H9 (cell line): ENCODE results near the gene NUBP1. TPM values are rescaled to one million over a fixed set of nuclear protein-coding genes. Genes with fewer than 3 reads are reported as not detected.
"Not testable (repeated sequence)": the region's sequence is repeated elsewhere in the genome, so short reads cannot be mapped to it uniquely, and the experiment has no call there.

Source experiments
- DNase-seq: peaks from one replicate; pipeline ENCODE4 v3.0.0-alpha.2; 2017
- H2AFZ ChIP-seq: one replicate; pipeline ENCODE4 v1.6.1; 2013; ENCODE audit warnings: mild to moderate bottlenecking, low read length, control low read depth, moderate library complexity
- H2AK5ac ChIP-seq: 2 replicates; pipeline ENCODE4 v1.6.1; 2013; ENCODE audit warnings: low read length, control low read depth, mixed read lengths; ENCODE audit not compliant: insufficient read length
- H2BK120ac ChIP-seq: one replicate; pipeline ENCODE4 v1.6.1; 2013; ENCODE audit warnings: low read depth, mild to moderate bottlenecking, low read length, control low read depth, inconsistent platforms; ENCODE audit not compliant: poor library complexity, severe bottlenecking
- H2BK12ac ChIP-seq: 2 replicates; pipeline ENCODE4 v1.6.1; 2013; ENCODE audit warnings: low read length, control low read depth, mixed read lengths, low read depth; ENCODE audit not compliant: insufficient read length
- H2BK15ac ChIP-seq: 2 replicates; pipeline ENCODE4 v1.6.1; 2013; ENCODE audit warnings: low read depth, low read length, control low read depth
- H2BK20ac ChIP-seq: one replicate; pipeline ENCODE4 v1.6.1; 2013; ENCODE audit warnings: low read depth, mild to moderate bottlenecking, low read length, control low read depth, inconsistent platforms; ENCODE audit not compliant: poor library complexity, severe bottlenecking
- H2BK5ac ChIP-seq: 2 replicates; pipeline ENCODE4 v1.6.1; 2013; ENCODE audit warnings: low read length, control low read depth, mixed read lengths; ENCODE audit not compliant: insufficient read length
- H3K14ac ChIP-seq: 2 replicates; pipeline ENCODE4 v1.6.1; 2013; ENCODE audit warnings: low read length, control low read depth; ENCODE audit not compliant: insufficient read depth
- H3K18ac ChIP-seq: 2 replicates; pipeline ENCODE4 v1.6.1; 2013; ENCODE audit warnings: low read depth, mild to moderate bottlenecking, mixed read lengths, low read length, control low read depth; ENCODE audit not compliant: insufficient read length
- H3K23ac ChIP-seq: 2 replicates; pipeline ENCODE4 v1.6.1; 2013; ENCODE audit warnings: low read length, control low read depth, mixed read lengths, low read depth; ENCODE audit not compliant: insufficient read length
- H3K23me2 ChIP-seq: 2 replicates; pipeline ENCODE4 v1.6.1; 2013; ENCODE audit warnings: low read depth, mild to moderate bottlenecking, mixed read lengths, low read length, control low read depth; ENCODE audit not compliant: insufficient read length, poor library complexity, severe bottlenecking
- H3K27ac ChIP-seq: 2 replicates; pipeline ENCODE4 v1.5.1; 2013; ENCODE audit warnings: low read length, control low read depth, mixed read lengths, low read depth; ENCODE audit not compliant: insufficient read length
- H3K27me3 ChIP-seq: 2 replicates; pipeline ENCODE4 v1.6.1; 2013; ENCODE audit warnings: low read length, control low read depth, inconsistent platforms; ENCODE audit not compliant: insufficient read depth
- H3K4ac ChIP-seq: 2 replicates; pipeline ENCODE4 v1.6.1; 2013; ENCODE audit warnings: low read depth, mild to moderate bottlenecking, control low read depth, inconsistent platforms, low read length, moderate library complexity
- H3K4me1 ChIP-seq: 2 replicates; pipeline ENCODE4 v1.6.1; 2013; ENCODE audit warnings: low read length, control low read depth, inconsistent platforms; ENCODE audit not compliant: insufficient read depth
- H3K4me2 ChIP-seq: 2 replicates; pipeline ENCODE4 v1.6.1; 2013; ENCODE audit warnings: low read length, control low read depth, mixed read lengths; ENCODE audit not compliant: insufficient read length, insufficient read depth
- H3K56ac ChIP-seq: 2 replicates; pipeline ENCODE4 v1.6.1; 2013; ENCODE audit warnings: low read depth, mild to moderate bottlenecking, mixed read lengths, low read length, control low read depth; ENCODE audit not compliant: insufficient read length
- H3K79me1 ChIP-seq: 2 replicates; pipeline ENCODE4 v1.6.1; 2013; ENCODE audit warnings: low read depth, mild to moderate bottlenecking, moderate library complexity, low read length, control low read depth, inconsistent platforms; ENCODE audit not compliant: insufficient read depth, poor library complexity, severe bottlenecking
- H3K79me2 ChIP-seq: 2 replicates; pipeline ENCODE4 v1.6.1; 2013; ENCODE audit warnings: low read length, control low read depth, inconsistent platforms; ENCODE audit not compliant: insufficient read depth
- H3K9ac ChIP-seq: 2 replicates; pipeline ENCODE4 v1.6.1; 2013; ENCODE audit warnings: low read length, control low read depth, mixed read lengths; ENCODE audit not compliant: insufficient read length; ENCODE audit errors: extremely low read depth
- H3K9me3 ChIP-seq: one replicate; pipeline ENCODE4 v1.6.1; 2013; ENCODE audit warnings: low read depth, low read length, inconsistent platforms; ENCODE audit not compliant: control insufficient read depth
- H3T11ph ChIP-seq: one replicate; pipeline ENCODE4 v1.6.1; 2013; ENCODE audit warnings: mild to moderate bottlenecking, low read length, control low read depth, inconsistent platforms
- H4K20me1 ChIP-seq: one replicate; pipeline ENCODE4 v1.6.1; 2013; ENCODE audit not compliant: control insufficient read depth, insufficient read length, insufficient read depth
- H4K5ac ChIP-seq: 2 replicates; pipeline ENCODE4 v1.6.1; 2013; ENCODE audit warnings: low read depth, mild to moderate bottlenecking, mixed read lengths, low read length, control low read depth; ENCODE audit not compliant: insufficient read length
- H4K8ac ChIP-seq: replicated peaks from 2 replicates; pipeline ENCODE4 v1.6.1; 2013; ENCODE audit warnings: low read length, control low read depth, mixed read lengths, low read depth; ENCODE audit not compliant: insufficient read length
- H4K91ac ChIP-seq: 2 replicates; pipeline ENCODE4 v1.6.1; 2013; ENCODE audit warnings: low read depth, mild to moderate bottlenecking, moderate library complexity, mixed read lengths, low read length, control low read depth; ENCODE audit not compliant: insufficient read length
- H3K27ac Mint-ChIP-seq, 3 experiments: 2 replicates in 2 of 3; 3 replicates in 1 of 3; pipeline ENCODE4 v1.8.0; 2020 to 2021; ENCODE audit warnings: mixed read lengths in 3 of 3, mild to moderate bottlenecking in 1 of 3, moderate library complexity in 1 of 3
- H3K27me3 Mint-ChIP-seq: 2 replicates; pipeline ENCODE4 v1.8.0; 2021; ENCODE audit warnings: low read depth, mild to moderate bottlenecking, moderate library complexity, mixed read lengths
- H3K36me3 Mint-ChIP-seq, 3 experiments: 2 replicates in 2 of 3; 3 replicates in 1 of 3; pipeline ENCODE4 v1.8.0; 2020 to 2021; ENCODE audit warnings: low read depth in 3 of 3, mixed read lengths in 3 of 3; ENCODE audit not compliant: insufficient read depth in 1 of 3
- H3K4me1 Mint-ChIP-seq, 2 experiments: 2 replicates each; pipeline ENCODE4 v1.8.0; 2020; ENCODE audit warnings: mixed read lengths in 2 of 2
- H3K4me3 Mint-ChIP-seq, 2 experiments: 2 replicates in 1 of 2; 3 replicates in 1 of 2; pipeline ENCODE4 v1.8.0; 2020 to 2021; ENCODE audit warnings: mild to moderate bottlenecking in 2 of 2, mixed read lengths in 2 of 2, moderate library complexity in 1 of 2
- H3K9me3 Mint-ChIP-seq, 2 experiments: 2 replicates in 1 of 2; 3 replicates in 1 of 2; pipeline ENCODE4 v1.8.0; 2020; ENCODE audit warnings: mild to moderate bottlenecking in 2 of 2, mixed read lengths in 2 of 2, moderate library complexity in 1 of 2
- WGBS: extraction: QIAGEN DNeasy Blood & Tissue Kit; methylation state at CpG from one replicate; pipeline ENCODE4 v1.1.7; 2013; ENCODE audit warnings: missing lambda C conversion rate, low lambda C conversion rate, mixed read lengths; ENCODE audit not compliant: insufficient read length; ENCODE audit errors: extremely low coverage; 5-methylcytosine and 5-hydroxymethylcytosine counted together
- total RNA-seq: library from RNA; stranded (reverse); gene quantifications from 2 replicates; pipeline ENCODE4 v1.2.1, GENCODE V29; 2021
- TF ChIP-seq, protein P1 (sequence below): fragments of 200-600 bp; sonication (generic); conservative IDR thresholded peaks from 3 replicates; pipeline ENCODE4 v1.8.0; 2021; ENCODE audit warnings: antibody characterized with exemption, mild to moderate bottlenecking

The NUBP1 gene
- total RNA-seq, 1 experiment from 2014 or later, result 36.5 TPM

DNA sequence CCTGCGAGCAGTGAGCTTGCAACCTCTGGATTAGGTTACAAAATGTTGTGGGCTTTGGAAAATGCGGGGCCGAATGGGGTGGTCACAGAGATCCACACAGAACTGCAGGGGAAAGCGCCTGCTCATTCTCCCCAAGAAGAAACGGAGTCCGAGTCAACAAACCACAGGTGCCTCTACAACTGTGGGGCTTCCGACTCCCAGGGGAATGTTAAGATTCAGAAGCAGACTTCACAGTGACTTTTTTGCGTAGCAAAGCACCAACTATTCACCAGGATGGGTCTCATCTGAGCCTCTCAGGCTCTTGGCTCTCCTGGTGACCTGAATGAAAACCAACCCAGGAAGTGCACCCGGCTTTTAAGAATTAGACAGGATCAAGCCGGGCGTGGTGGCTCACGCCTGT, 33.7 kb downstream of the NUBP1 start:
- Histone ChIP-seq H2BK12ac (no peak overlapping the region), H3K4ac (no peak overlapping the region), H3K27ac (no peak overlapping the region), H3K79me1 (no peaks in the 10 kb centered on the region), H4K20me1 (no peaks in the 10 kb centered on the region), H3K23me2 (no peaks in the 10 kb centered on the region), H3K4me2 (no peak overlapping the region), H3K23ac (no peak overlapping the region), H2AFZ (no peak overlapping the region), H4K5ac (no peak overlapping the region), H3K14ac (no peak overlapping the region), H2BK120ac (no peak overlapping the region), H2BK15ac (no peak overlapping the region), H3T11ph (no peak overlapping the region), H3K79me2 (no peaks in the 10 kb centered on the region), H2BK20ac (no peak overlapping the region), H3K56ac (no peak overlapping the region), H2AK5ac (no peak overlapping the region), H2BK5ac (no peak overlapping the region), H4K91ac (no peak overlapping the region), H3K9ac (no peak overlapping the region), H3K4me1 (no peaks in the 10 kb centered on the region), H3K9me3 (no peaks in the 10 kb centered on the region), H4K8ac (no peak overlapping the region), H3K27me3 (no peaks in the 10 kb centered on the region), H3K18ac (no peak overlapping the region)
- TF ChIP-seq, protein P1, sequence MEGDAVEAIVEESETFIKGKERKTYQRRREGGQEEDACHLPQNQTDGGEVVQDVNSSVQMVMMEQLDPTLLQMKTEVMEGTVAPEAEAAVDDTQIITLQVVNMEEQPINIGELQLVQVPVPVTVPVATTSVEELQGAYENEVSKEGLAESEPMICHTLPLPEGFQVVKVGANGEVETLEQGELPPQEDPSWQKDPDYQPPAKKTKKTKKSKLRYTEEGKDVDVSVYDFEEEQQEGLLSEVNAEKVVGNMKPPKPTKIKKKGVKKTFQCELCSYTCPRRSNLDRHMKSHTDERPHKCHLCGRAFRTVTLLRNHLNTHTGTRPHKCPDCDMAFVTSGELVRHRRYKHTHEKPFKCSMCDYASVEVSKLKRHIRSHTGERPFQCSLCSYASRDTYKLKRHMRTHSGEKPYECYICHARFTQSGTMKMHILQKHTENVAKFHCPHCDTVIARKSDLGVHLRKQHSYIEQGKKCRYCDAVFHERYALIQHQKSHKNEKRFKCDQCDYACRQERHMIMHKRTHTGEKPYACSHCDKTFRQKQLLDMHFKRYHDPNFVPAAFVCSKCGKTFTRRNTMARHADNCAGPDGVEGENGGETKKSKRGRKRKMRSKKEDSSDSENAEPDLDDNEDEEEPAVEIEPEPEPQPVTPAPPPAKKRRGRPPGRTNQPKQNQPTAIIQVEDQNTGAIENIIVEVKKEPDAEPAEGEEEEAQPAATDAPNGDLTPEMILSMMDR, result no peak
- Mint-ChIP-seq H3K4me3 (no peak overlapping the region), H3K36me3 (peaks cover 4 to 11% (median 9%) of the 10 kb centered on the region in 3 experiments), H3K9me3 (peaks cover 8% of the 10 kb centered on the region in 2 experiments), H3K27ac (no peak overlapping the region), H3K27me3 (peaks cover 2% of the 10 kb centered on the region), H3K4me1 (peaks cover 5 to 9% of the 10 kb centered on the region in 2 experiments)
- DNase-seq, result no peak
- WGBS, result no CpG with 5 or more reads among the region's 12 CpGs

DNA sequence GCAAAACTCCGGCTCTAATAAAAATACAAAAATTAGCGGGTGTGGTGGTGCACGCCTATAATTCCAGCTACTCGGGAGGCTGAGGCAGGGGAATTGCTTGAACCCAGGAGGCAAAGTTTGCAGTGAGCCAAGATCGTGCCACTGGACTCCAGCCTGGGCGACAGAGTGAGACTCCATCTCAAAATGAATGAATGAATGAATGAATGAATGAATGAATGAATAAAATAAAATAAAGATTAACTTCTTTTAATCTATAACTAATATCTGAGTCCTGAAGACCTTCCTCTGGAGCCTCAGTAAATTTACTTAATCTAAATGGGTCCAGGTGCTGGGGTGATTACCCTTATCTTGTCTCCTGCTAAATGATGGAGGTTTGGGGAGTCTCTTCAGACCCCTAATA, 36.3 kb downstream of the NUBP1 start:
- not testable (repeated sequence) for H3K9me3 ChIP-seq, H3K27me3 Mint-ChIP-seq, H4K91ac ChIP-seq, H3K27me3 ChIP-seq, H3K4me3 Mint-ChIP-seq, H3K18ac ChIP-seq, H3K4me1 ChIP-seq, DNase-seq, H3T11ph ChIP-seq, H3K9ac ChIP-seq, H2BK15ac ChIP-seq, H3K27ac ChIP-seq, H2BK5ac ChIP-seq, H3K27ac Mint-ChIP-seq, H3K4ac ChIP-seq, H2AFZ ChIP-seq, H2BK120ac ChIP-seq, H3K23ac ChIP-seq, H3K4me2 ChIP-seq, H4K5ac ChIP-seq, H3K14ac ChIP-seq, H2AK5ac ChIP-seq, H3K23me2 ChIP-seq, H4K20me1 ChIP-seq, H3K79me2 ChIP-seq, H3K56ac ChIP-seq, H2BK12ac ChIP-seq, H4K8ac ChIP-seq, H3K4me1 Mint-ChIP-seq, H2BK20ac ChIP-seq, H3K79me1 ChIP-seq
- Mint-ChIP-seq H3K9me3 (peaks cover 9 to 16% of the 10 kb centered on the region in 2 experiments), H3K36me3 (peaks cover 4 to 13% (median 13%) of the 10 kb centered on the region in 3 experiments)
- no CpG with 5 or more reads among the region's 6 CpGs for WGBS
